ENCODE data around the gene OSM. TPM values are rescaled to one million over a fixed set of nuclear protein-coding genes. Genes with fewer than 3 reads are reported as not detected.

Gene OSM
- total RNA-seq, 2 experiments from 2014 or later: 122 to 141 TPM

DNA sequence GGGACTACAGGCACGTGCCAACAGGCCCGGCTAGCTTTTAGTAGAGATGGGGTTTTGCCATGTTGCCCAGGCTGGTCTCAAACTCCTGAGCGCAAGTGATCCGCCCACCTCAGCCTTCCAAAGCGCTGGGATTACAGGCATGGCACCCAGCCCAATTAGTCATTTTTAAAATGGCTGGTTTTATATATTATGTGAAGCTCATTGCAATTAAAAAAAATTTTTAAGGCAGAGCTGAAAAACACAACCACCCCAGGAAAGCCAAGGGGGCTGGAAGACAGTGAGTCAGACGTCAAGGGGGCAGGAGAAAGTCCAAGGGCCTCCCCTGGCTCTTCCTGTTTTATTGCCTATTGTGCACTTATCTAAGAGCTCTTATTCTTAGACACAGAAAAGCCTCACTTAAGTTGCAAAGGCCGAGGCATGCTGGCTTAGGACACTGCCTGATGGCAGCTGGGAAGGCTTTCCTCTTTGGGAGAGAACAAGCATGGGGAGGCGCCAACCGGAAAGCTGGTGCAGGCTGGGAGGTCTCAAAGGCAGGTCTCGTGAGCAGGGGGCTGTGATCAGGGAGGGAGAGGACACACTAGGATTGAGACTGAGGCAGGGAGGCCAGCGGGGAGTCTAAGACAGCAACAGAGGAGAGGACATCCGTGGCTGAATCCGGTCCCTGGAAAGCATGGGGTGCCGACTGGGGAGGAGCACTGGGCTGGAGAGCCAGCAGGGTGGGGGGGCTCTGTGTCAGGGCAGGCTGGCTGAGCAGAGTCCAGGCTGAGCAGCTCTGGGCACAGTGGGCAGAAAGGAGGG is 11.1 kb upstream of the OSM start:
- Mint-ChIP-seq H3K27me3 (no peaks in the 10 kb centered on the region), H3K27ac (no peak overlapping the region), H3K4me1 (peaks cover 70% of the 10 kb centered on the region), H3K9me3 (ENCODE audit: low read depth) (no peaks in the 10 kb centered on the region), H3K4me3 (no peak overlapping the region), H3K36me3 (peaks cover 14% of the 10 kb centered on the region)
- DNase-seq: no peak
- ATAC-seq: no peak
- CTCF ChIA-PET: interaction anchor here (1.1 to 4.1 kb wide), 5 partner anchors 8 to 110 kb away, joined by 5 to 20 read pairs (median 8); partner anchors contain the start of gene RNF215

DNA sequence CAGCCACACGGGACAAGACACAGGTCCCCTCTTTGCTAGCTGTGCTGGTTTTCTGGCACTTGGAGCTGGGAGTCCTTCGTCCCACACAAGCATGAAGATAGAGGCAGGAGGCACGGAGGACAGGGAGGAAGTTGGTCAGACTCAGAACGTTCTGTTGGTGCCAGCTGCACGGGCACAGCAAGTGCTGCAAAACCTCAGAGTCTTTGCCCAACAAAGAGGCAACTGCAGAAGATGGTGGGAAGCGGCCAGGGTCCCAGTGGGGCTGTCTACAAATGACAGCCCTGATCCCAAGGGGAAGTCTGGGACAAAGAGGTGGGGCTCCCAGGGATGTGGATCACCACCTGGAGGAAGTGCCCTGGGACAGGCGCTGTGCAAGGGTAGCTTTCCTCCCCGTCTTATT is 9.4 kb upstream of the OSM start:
- CTCF ChIA-PET: interaction anchor here (0.8 to 2.4 kb wide), 8 partner anchors 10 to 168 kb away, joined by 3 to 8 read pairs (median 4); partner anchors contain the start of genes OSM and RNF215
- Mint-ChIP-seq H3K36me3 (peaks cover 24% of the 10 kb centered on the region), H3K9me3 (ENCODE audit: low read depth) (no peaks in the 10 kb centered on the region), H3K27ac (peak overlapping the region; percentile 50), H3K4me1 (peaks cover 69% of the 10 kb centered on the region), H3K4me3 (no peak overlapping the region), H3K27me3 (no peaks in the 10 kb centered on the region)
- no peak for DNase-seq
- no peak for ATAC-seq

DNA sequence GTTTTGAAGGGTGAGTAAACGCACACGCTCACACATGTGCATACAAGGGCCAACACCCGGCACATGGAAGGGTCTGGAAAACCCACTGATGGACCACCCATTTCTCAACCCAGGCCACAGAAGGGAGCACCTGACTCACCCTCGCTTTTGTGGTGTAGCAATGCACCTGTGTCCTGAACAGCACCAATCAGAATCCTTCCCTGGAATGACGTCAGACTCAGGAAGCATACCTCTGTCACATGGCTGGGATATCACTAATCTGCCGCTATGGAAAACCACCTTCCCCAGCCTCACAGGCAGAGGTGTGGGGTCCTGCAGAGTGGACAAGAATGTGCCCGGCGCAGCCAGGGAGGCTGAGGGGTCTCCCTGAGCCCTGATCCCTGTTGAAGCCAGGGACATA is 9.0 kb upstream of the OSM start:
- Mint-ChIP-seq H3K27ac (peak overlapping the region; percentile 50), H3K4me1 (peaks cover 69% of the 10 kb centered on the region), H3K36me3 (peaks cover 26% of the 10 kb centered on the region), H3K27me3 (no peaks in the 10 kb centered on the region), H3K9me3 (ENCODE audit: low read depth) (no peaks in the 10 kb centered on the region), H3K4me3 (no peak overlapping the region)
- CTCF ChIA-PET: interaction anchor here (0.8 to 2.4 kb wide), 8 partner anchors 10 to 167 kb away, joined by 3 to 8 read pairs (median 4); partner anchors contain the start of genes OSM and RNF215
- DNase-seq (no peak), ATAC-seq (peak; percentile 43)

DNA sequence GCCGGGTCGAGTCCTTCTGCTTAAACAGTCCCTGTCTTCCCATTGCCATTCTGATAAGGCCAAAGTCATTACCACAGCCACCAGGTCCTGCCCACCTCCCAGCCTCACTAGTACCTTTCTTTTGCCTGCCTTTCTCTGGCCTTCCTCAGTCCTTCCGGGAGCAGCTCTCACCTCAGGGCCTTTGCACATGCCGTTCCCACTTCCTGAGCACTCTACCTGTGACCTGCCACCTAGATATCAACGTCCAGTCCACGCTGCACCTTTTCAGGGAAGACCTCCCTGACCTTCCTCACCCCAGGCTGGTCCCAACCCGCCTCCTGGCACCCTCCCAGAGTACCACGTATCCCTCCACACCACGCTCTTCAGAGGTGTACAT is 7.8 kb upstream of the OSM start:
- DNase-seq (no peak), ATAC-seq (no peak)
- no peaks in the 10 kb centered on the region for H3K9me3 Mint-ChIP-seq (ENCODE audit: low read depth)
- peaks cover 31% of the 10 kb centered on the region for H3K36me3 Mint-ChIP-seq
- H3K27ac Mint-ChIP-seq: peak overlapping the region; percentile 30
- H3K4me1 Mint-ChIP-seq: peaks cover 65% of the 10 kb centered on the region
- no peaks in the 10 kb centered on the region for H3K27me3 Mint-ChIP-seq
- CTCF ChIA-PET: interaction anchor here (2.4 kb wide), 1 partner anchor 12 kb away, joined by 6 read pairs; no protein-coding TSS in a partner anchor
- H3K4me3 Mint-ChIP-seq: no peak overlapping the region

DNA sequence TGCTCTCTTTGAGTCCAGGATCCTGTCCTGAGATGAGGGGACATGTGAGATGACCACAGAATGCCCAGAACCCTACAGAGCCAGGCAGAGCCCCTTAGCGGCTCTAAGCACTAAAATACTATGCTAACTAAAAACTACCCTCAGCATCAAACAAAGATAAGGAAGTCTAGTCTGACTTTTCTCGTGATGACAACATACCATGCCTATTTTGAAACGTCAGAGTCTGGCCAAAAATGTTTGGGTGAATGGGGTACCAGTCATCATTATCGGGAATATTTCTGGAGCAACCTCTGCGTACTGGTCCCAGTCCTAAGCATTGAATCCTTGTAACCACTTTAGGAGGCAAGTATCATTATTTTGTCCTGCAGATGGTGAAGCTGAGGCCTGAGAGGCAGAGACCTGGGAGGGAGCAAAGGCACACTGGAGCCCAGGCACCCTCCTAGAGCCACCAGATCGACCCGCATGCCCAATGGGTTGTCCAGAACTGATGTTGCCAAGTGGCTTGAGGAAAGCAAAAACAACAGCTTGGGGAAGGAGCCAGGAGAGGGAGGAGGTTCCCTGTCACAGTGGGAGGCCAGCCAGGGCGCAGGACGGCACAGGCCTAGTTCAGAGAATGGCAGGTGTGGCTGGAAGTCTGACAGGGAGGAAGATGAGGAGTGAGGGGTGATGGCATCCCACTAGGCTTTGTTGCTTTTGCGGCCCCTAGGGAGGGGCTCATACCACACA is 7.2 kb upstream of the OSM start:
- Mint-ChIP-seq H3K27me3 (no peaks in the 10 kb centered on the region), H3K36me3 (peaks cover 34% of the 10 kb centered on the region), H3K4me3 (no peak overlapping the region), H3K9me3 (ENCODE audit: low read depth) (no peaks in the 10 kb centered on the region), H3K27ac (peak overlapping the region; percentile 51), H3K4me1 (peaks cover 65% of the 10 kb centered on the region)
- CTCF ChIA-PET: no interaction called here
- ATAC-seq (no peak), DNase-seq (no peak)

DNA sequence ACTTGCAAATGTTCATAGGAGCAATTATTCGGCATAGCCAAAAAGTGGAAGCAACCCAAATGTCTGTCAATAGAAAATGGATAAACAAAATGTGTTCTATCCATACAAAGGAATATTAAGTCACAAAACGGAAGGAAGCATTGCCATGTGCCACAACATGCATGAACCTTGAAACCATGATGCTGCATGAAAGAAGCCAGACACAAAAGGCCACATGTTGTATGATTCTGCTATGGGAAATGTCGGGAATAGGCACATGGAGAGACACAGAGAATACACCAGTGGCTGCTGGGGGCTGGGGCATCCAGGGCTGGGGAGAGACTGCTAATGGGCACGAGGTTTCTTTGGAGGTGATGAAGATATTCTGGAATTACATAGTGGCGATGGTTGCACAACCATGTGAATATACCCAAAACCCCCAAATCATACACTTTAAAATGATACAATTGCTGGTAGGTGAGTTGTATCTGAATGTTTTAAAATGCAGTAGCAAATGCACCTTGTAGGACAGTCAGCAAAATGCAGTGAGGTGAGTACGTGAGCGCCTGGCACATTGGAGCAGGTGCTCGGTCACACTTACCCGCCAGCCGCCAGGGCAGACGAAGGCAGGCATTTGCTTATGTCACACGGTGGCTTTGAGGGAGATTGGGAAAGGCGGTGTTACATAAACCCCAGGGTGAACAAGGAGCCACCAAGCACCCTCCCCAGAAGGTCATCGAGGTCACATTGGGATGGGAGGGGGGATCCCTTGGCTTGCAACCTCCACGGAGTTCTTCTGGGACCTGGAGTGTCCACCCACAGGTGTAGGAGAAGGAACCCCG is 6.3 kb upstream of the OSM start:
- ATAC-seq: no peak
- H3K4me1 Mint-ChIP-seq: peaks cover 67% of the 10 kb centered on the region
- CTCF ChIA-PET: no interaction called here
- no peak for DNase-seq
- no peaks in the 10 kb centered on the region for H3K27me3 Mint-ChIP-seq
- no peak overlapping the region for H3K4me3 Mint-ChIP-seq
- H3K36me3 Mint-ChIP-seq: peaks cover 37% of the 10 kb centered on the region
- no peaks in the 10 kb centered on the region for H3K9me3 Mint-ChIP-seq (ENCODE audit: low read depth)
- H3K27ac Mint-ChIP-seq: peak overlapping the region; percentile 51

DNA sequence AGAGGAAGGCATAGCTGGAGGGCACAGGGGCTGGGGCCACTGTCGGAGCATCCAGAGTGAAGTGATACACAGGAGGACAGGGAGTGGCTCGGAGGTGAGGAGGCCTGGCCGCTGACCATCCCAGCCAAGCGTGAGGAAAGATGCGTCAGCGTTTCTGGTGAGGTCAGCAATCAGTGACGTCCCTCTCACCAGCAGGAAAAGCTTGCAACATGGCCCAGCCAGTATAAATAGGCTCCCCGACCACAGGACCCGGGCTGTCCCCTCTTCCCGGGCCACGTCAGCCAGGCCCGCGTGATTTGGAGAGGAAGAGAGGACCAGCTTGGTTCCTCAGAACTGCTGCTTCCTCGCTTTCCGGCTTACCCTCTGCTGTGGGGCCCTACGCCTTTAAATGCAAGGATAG is 4.2 kb upstream of the OSM start:
- no peak overlapping the region for H3K4me3 Mint-ChIP-seq
- ATAC-seq: no peak
- H3K27ac Mint-ChIP-seq: no peak overlapping the region
- H3K27me3 Mint-ChIP-seq: no peaks in the 10 kb centered on the region
- peaks cover 42% of the 10 kb centered on the region for H3K36me3 Mint-ChIP-seq
- DNase-seq: no peak
- CTCF ChIA-PET: interaction anchor here (1.7 kb wide), 1 partner anchor 9 kb away, joined by 7 read pairs; no protein-coding TSS in a partner anchor
- H3K4me1 Mint-ChIP-seq: peaks cover 62% of the 10 kb centered on the region
- H3K9me3 Mint-ChIP-seq (ENCODE audit: low read depth): no peaks in the 10 kb centered on the region

DNA sequence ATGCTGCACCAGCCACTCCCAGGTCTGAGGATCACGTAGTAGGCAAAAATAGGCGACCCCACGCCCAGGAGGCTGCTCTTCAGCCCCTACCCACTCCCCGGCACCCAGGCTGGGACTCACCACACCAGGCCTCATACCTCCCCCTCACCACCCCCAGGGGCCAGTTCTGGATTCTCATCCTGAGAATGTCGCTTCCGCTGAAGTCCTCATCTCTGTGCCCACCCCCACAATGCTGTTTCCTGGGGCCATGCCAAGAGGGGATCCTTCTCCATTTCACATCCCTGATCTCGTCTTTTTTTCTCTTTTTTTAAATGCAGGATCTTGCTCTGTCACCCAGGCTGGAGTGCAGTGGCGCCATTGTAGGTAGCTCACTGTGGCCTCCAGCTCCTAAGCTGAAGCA is 1.7 kb upstream of the OSM start:
- H3K9me3 Mint-ChIP-seq (ENCODE audit: low read depth): no peaks in the 10 kb centered on the region
- ATAC-seq: no peak
- H3K4me3 Mint-ChIP-seq: peak overlapping the region; percentile 98
- peaks cover 55% of the 10 kb centered on the region for H3K4me1 Mint-ChIP-seq
- H3K27ac Mint-ChIP-seq: peak overlapping the region; percentile 97
- no peaks in the 10 kb centered on the region for H3K27me3 Mint-ChIP-seq
- CTCF ChIA-PET: interaction anchor here (1.3 to 2.3 kb wide), 6 partner anchors 12 to 154 kb away, joined by 5 to 9 read pairs (median 7); partner anchors contain the start of gene RNF215
- peaks cover 62% of the 10 kb centered on the region for H3K36me3 Mint-ChIP-seq
- DNase-seq: no peak

DNA sequence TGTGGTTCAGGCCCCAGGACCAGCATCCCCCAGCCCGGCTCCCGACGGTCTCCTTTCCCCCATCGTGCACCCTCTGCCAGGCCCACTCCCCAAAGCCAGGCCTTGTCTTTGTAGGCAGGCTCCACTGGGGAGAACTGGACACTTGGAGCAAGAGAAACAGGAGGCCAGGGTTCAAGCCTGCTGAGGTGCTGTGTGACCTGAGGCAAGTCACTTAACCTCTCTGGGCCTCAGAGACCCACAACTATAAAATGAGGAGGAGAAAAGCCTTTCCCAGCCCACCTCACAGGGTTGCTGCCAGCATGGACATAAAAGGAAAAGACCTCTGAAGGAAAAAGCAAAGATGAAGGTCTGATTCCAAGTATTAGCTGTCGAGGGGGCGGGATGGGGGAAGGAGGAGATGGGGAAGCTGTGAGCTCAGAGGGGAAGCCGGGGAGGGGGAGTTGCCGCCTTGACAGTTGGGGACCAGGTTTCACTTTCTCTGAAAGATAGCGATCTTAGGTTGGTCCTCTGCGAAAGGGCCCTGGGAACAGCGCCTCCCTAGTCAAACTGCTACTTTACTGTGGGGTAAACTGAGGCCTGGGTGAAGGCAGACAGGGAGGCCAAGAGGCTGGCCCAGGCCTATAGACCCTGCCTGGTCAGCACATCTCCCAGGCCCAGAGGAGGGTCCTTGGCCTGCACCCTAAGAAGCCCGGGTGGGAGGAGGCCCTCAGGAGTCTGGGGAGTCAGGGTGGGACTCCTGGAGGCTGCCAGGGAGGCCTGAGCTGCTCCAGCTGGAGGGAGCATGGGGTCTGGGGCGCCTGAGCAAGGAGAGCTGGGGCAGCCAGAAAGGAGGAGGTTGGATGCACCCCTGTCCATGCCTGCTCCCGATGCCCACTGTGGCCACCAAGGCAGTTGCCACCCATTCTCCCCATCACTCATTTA is 991 bp upstream of the OSM start:
- peak; percentile 21 for ATAC-seq
- CTCF ChIA-PET: interaction anchor here (0.9 to 2.4 kb wide), 10 partner anchors 12 to 159 kb away, joined by 3 to 9 read pairs (median 7); partner anchors contain the start of gene RNF215
- Mint-ChIP-seq H3K4me3 (peak overlapping the region; percentile 98), H3K36me3 (peaks cover 62% of the 10 kb centered on the region), H3K9me3 (ENCODE audit: low read depth) (no peaks in the 10 kb centered on the region), H3K27me3 (no peaks in the 10 kb centered on the region), H3K4me1 (peaks cover 55% of the 10 kb centered on the region), H3K27ac (peak overlapping the region; percentile 97)
- DNase-seq: peak; percentile 88

DNA sequence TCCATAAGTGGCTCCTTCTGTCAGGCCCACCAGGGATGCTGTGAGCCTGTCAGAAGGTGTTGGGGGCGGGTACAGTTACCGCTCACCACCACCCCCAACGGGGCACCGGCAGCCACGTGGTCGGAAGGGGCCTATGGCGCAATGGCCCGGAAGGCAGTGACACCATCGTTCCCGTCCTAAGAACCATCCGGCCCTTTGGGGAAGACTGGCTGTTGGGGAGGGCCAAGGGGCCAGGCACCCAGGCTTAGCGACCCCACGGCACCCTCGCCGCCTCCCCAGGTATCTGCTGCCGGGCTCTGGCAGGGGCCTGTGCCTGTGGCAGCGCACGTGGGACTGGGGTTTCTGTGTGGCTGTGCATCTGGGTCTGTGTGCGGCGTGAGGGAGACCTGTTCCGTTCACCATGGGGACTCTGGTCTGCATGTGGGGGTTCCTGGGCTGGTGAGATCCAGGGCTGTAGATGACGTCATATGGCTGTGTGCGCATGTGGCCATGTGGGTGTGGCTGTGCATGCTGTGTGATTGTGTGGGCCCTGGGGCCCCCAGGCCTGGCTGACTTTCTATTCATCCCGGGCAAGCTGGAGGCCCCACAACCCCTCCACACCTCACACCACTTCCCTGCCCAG is 717 bp downstream of the OSM start:
- ATAC-seq (peak; percentile 67), DNase-seq (peak; percentile 93)
- H3K4me3 Mint-ChIP-seq: peak overlapping the region; percentile 98
- H3K9me3 Mint-ChIP-seq (ENCODE audit: low read depth): no peaks in the 10 kb centered on the region
- no peaks in the 10 kb centered on the region for H3K27me3 Mint-ChIP-seq
- peaks cover 60% of the 10 kb centered on the region for H3K36me3 Mint-ChIP-seq
- H3K4me1 Mint-ChIP-seq: peaks cover 64% of the 10 kb centered on the region
- peak overlapping the region; percentile 97 for H3K27ac Mint-ChIP-seq
- CTCF ChIA-PET: interaction anchor here (1.2 to 3.7 kb wide), 7 partner anchors 10 to 164 kb away, joined by 3 to 41 read pairs (median 4); no protein-coding TSS in a partner anchor

DNA sequence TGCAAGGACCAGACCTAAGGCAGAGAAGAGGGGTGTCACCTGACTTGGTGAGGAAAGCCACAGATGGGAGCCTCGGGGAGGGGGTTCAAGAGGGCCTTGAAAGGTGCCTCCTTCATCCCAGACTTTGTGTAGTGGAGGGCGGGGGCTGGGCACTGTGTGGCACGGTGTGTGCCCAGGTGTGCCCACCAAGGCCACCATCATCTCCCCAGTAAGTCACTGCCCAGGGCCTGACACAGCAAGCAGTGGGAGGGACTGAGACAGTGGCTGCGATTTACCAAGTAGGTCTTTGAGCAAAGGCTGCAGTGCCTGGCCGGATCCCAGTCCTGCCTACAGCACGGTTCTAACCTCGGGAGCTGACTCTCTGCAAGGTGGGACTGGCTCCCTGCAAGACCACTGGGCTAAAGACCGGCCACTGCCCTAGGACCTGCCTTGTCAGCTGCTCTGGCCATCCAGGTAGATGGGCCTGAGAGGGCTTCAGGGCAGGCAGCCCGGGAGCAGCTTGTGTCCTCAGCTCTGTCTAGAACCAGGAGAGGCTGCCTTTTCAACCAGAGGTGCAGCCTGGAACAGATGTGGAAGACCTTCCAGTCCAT is 1.4 kb downstream of the OSM start:
- no peaks in the 10 kb centered on the region for H3K9me3 Mint-ChIP-seq (ENCODE audit: low read depth)
- H3K36me3 Mint-ChIP-seq: peaks cover 56% of the 10 kb centered on the region
- ATAC-seq: no peak
- H3K27me3 Mint-ChIP-seq: no peaks in the 10 kb centered on the region
- peaks cover 64% of the 10 kb centered on the region for H3K4me1 Mint-ChIP-seq
- peak overlapping the region; percentile 97 for H3K27ac Mint-ChIP-seq
- H3K4me3 Mint-ChIP-seq: peak overlapping the region; percentile 98
- DNase-seq: no peak
- CTCF ChIA-PET: interaction anchor here (1.2 to 6.4 kb wide), 8 partner anchors 10 to 163 kb away, joined by 3 to 53 read pairs (median 6); no protein-coding TSS in a partner anchor

Data from activated CD8-positive, alpha-beta memory T cell treated with anti-CD3 and anti-CD28 coated beads, Interleukin-2, amount 10 ng/mL, durations not matched to agents 7 days and 5 days (primary cell).